Left ventricle myocardium superior (tissue), 1 donor: ENCODE data around the gene GOLGA3. TPM values are rescaled to one million over a fixed set of nuclear protein-coding genes. Genes with fewer than 3 reads are reported as not detected.
"Not testable (repeated sequence)": the region's sequence is repeated elsewhere in the genome, so short reads cannot be mapped to it uniquely, and the experiment has no call there.

Experiments used
- ATAC-seq: fragments of 200-7000 bp; cut with Tn5 transposase; one replicate; pipeline ENCODE4 v1.9.1; 2020; ENCODE audit warnings: mild to moderate bottlenecking, moderate library complexity
- DNase-seq: peaks from one replicate; pipeline ENCODE4 v3.0.0-alpha.2; 2020
- intact Hi-C: fragments of 100-400 bp; cut with micrococcal nuclease; formaldehyde crosslinking; loops from one replicate; pipeline ENCODE4 v1.11.0; 2022
- long read RNA-seq: library from polyadenylated mRNA; unstranded; transcript quantifications from one replicate; pipeline ENCODE4 v2.0.0, GENCODE V29; 2021
- total RNA-seq: library from RNA; stranded (reverse); fragmentation: NEBNext Ultra II Directional; extraction: Animal tissue kit (Norgen Biotek cat#: 25700); gene quantifications from one replicate; pipeline ENCODE4 v1.2.1, GENCODE V29; 2021
- donor health status: DM: no; HTN: yes; CAD: no; lungs with severe emphysema.

GOLGA3 gene
- 26.3 TPM for total RNA-seq
- long read RNA-seq, partial matches to known transcripts: 13 of 22 reads
- long read RNA-seq, other reads (novel, unspliced or antisense): 9 of 22 reads

DNA sequence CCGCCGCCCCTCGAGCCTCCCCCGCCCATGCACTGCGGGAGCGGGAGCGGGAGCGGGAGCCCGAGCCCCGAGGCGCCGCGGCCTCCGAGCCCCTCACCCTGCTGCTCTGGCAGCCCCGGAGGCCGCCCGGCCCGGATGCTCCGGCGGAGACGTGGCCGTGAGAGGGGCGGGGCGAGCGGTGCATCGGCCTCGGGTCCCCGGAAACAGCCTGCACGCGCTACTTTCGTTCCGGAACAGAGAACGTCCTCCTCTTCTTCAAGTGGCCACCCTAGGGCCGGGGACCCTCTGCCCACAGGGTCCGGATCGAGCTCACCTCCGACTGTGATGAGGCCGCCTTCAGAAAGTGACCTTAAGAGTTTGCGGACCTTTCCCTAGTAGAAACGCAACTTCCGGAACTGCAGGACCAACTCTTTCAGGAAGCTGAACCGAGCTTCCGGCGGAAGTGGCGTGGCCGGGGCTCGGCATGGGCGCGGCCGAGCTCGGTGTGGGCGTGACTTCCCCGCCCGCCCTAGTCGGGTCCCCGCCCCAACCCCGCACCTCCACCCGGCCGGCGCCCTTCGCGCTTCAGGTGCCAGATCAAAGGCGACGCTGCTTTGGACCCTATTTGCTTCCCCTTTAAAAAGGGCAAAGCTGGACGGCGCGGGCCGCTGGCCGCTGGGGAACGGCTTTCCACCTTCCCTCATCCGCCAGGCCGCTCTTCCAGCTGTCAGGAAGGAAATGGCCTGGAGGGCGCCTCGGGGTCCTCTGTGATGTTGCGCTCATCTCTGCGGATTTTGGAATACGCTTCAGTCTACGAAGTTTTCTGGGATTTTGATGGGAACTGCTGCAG lies at the start of gene GOLGA3:
Gene GOLGA3 (minus strand): TSS at position 164 of the 829 bp plus-strand sequence. CDS start 6,741 bp downstream, outside the sequence.
- peak; percentile 97 for DNase-seq
- ATAC-seq: peak; percentile 98
- intact Hi-C loops: no loop called here

DNA sequence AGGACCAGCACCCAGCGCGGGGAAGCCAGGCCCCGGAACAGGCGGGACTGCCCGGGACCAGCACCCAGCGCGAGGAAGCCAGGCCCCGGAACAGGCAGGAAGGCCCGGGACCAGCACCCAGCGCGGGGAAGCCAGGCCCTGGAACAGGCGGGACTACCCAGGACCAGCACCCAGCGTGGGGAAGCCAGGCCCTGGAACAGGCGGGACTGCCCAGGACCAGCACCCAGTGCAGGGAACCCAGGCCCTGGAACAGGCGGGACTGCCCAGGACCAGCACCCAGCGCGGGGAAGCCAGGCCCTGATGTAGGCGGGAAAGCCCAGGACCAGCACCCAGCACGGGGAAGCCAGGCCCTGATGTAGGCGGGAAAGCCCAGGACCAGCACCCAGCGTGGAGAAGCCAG lies 46.0 kb upstream of the GOLGA3 start:
- intact Hi-C loops, DNase-seq, ATAC-seq: not testable (repeated sequence)

DNA sequence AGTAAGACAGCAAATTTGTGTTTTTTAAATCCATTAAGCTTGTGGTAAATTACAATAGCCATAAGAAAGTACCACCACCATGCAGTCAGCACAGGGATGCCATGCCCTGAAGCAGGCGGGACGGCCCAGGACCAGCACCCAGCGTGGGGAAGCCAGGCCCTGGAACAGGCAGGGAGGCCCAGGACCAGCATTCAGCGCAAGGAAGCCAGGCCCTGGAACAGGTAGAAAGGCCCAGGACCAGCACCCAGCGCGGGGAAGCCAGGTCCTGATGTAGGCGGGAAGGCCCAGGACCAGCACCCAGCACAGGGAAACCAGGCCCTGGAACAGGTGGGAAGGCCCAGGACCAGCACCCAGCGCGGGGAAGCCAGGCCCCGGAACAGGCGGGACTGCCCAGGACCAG lies 45.5 kb upstream of the GOLGA3 start:
- DNase-seq (no peak), ATAC-seq (no peak)
- intact Hi-C loops: no loop called here

- ATAC-seq: no peak
- intact Hi-C loops: no loop called here
- no peak for DNase-seq
These were observed 45.1 kb upstream of the GOLGA3 start for GRCh38 chr12:132873724-132874123.

DNA sequence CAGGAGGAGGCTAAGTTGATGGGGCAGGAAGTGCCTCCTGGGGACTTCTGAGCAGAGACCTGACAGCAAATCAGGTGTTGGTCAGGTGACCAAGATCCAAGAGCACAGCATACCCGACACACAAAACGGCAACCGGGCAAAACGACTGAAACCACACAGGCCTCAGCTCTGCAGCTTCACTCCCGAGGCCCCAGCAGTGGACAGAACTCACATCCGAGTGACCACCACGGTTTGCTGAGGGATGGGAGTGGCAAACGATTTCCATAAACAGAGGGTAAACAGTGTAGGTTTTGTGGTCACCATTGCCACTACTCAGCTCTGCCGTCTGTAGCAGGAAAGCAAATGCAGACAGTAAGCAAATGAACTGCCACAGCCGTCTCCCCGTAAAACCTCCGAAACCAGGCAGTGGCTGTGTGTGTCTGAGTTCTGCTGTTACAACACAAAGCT lies 44.3 kb upstream of the GOLGA3 start:
- intact Hi-C loops: no loop called here
- no peak for DNase-seq
- ATAC-seq: no peak

- no peak for ATAC-seq
- no peak for DNase-seq
- intact Hi-C loops: no loop called here
These were observed 43.6 kb upstream of the GOLGA3 start for GRCh38 chr12:132872073-132872855.

GRCh38 chr12:132869551-132869950 lies 40.9 kb upstream of the GOLGA3 start:
- DNase-seq (no peak), ATAC-seq (no peak)
- intact Hi-C loops: no loop called here

DNA sequence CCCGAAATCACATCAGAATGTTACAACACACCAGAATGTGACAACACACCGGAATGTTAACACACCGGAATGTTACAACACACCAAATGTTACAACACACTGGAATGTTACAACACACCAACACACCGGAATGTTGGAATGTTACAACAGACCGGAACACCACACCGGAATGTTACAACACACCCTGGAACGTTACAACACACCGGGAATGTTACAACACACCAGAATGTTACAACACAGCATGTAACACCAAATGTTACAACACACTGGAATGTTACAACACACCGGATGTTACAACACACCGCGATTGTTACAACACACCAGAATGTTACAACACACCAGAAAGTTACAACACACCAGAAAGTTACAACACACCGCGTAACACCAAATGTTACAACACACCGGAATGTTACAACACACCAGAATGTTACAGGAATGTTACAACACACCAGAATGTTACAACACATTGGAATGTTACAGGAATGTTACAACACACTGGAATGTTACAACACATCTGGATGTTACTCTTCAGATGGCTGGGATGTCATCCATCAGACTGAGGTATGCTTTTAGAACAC lies 37.7 kb upstream of the GOLGA3 start:
- no peak for DNase-seq
- intact Hi-C loops: no loop called here
- no peak for ATAC-seq

DNA sequence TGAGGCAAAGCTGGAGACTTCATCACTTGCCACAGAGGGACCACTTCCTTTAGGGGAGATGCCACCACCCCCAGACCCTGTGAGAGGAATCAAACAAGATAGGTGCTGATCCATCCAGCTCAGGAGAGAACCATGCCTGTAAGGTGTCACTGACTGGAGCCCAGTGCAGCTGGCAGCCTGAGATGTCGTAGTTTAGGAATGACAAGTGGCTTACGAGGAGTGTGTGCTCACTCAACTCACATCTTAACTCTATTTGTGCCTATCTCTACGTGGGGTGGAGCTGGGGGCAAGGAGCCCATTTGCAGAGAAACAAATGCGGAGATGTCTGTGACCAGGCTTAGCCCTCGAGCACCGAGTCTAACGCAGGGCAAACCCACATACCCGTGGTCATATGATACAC lies 32.9 kb upstream of the GOLGA3 start:
- DNase-seq (no peak), ATAC-seq (no peak)
- intact Hi-C loops: no loop called here

GRCh38 chr12:132858718-132859266 lies 30.1 kb upstream of the GOLGA3 start:
- peak; percentile 45 for ATAC-seq
- no peak for DNase-seq
- intact Hi-C loops: no loop called here

DNA sequence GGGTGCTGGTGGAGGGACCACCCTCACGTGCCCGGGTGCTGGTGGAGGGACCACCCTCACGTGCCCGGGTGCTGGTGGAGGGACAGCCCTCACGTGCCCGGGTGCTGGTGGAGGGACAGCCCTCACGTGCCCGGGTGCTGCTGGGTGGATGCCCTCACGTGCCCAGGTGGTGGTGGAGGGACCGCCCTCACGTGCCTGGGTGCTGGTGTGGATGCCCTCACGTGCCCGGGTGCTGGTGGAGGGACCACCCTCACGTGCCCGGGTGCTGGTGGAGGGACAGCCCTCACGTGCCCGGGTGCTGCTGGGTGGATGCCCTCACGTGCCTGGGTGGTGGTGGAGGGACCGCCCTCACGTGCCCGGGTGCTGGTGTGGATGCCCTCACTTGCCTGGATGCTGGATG lies 28.4 kb upstream of the GOLGA3 start:
- ATAC-seq, intact Hi-C loops, DNase-seq: not testable (repeated sequence)

DNA sequence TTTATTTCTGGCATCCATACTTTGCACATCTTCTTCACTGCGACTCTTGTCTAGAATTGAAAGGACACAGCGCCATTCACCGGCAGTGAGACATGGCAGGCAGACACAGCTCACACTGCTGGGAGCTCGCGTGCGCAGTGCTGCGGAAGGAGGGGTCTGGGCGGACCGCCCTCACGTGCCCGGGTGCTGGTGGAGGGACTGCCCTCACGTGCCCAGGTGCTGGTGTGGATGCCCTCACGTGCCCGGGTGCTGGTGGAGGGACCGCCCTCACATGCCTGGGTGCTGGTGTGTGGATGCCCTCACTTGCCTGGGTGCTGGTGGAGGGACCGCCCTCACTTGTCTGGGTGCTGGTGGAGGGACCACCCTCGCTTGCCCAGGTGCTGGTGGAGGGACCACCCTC lies 27.9 kb upstream of the GOLGA3 start:
- DNase-seq (no peak), ATAC-seq (no peak)
- intact Hi-C loops: no loop called here

DNA sequence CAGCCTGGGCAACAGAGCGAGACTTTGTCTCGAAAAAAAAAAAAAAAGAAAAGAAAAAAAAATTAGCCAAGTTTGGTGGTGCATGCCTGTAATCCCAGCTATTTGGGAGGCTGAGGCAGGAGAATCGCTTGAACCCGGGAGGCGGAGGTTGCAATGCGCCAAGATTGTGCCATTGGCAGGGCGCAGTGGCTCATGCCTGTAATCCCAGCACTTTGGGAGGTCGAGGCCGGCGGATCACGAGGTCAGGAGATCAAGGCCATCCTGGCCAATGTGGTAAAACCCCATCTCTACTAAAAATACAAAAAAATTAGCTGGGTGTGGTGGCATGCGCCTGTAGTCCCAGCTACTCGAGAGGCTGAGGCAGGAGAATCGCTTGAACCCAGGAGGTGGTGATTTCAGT lies 26.5 kb upstream of the GOLGA3 start:
- DNase-seq, ATAC-seq, intact Hi-C loops: not testable (repeated sequence)

GRCh38 chr12:132853285-132854092 lies 24.8 kb upstream of the GOLGA3 start:
- intact Hi-C loops: no loop called here
- ATAC-seq (no peak), DNase-seq (no peak)

GRCh38 chr12:132852496-132852895 lies 23.8 kb upstream of the GOLGA3 start:
- no peak for ATAC-seq
- DNase-seq: no peak
- intact Hi-C loops: no loop called here

- intact Hi-C loops: no loop called here
- ATAC-seq (no peak), DNase-seq (no peak)
These were observed 22.8 kb upstream of the GOLGA3 start for GRCh38 chr12:132851465-132851864.

GRCh38 chr12:132850291-132850690 lies 21.6 kb upstream of the GOLGA3 start:
- intact Hi-C loops: no loop called here
- DNase-seq (no peak), ATAC-seq (no peak)

DNA sequence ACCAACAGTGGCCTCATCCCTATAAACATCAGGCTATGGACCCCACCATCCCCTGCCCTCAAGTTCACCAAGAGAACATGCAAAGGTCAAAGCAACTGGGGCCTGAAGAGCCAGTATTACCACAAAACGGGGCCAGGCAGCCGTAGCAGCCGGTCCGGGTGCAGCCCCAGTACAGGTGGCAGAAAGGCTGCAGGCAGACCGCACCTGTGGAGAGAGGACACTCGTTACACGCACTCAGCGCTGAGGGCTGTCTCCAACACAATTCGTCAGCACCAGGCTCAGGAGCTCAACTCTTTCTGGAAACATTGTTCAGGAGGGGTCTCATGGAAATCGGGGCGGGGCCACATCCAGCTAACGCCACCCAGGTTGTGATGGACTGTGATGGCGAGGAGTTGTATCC lies 19.9 kb upstream of the GOLGA3 start:
- no peak for DNase-seq
- intact Hi-C loops: no loop called here
- no peak for ATAC-seq
